ENCODE results near the gene HSPH1.

Gene HSPH1

DNA sequence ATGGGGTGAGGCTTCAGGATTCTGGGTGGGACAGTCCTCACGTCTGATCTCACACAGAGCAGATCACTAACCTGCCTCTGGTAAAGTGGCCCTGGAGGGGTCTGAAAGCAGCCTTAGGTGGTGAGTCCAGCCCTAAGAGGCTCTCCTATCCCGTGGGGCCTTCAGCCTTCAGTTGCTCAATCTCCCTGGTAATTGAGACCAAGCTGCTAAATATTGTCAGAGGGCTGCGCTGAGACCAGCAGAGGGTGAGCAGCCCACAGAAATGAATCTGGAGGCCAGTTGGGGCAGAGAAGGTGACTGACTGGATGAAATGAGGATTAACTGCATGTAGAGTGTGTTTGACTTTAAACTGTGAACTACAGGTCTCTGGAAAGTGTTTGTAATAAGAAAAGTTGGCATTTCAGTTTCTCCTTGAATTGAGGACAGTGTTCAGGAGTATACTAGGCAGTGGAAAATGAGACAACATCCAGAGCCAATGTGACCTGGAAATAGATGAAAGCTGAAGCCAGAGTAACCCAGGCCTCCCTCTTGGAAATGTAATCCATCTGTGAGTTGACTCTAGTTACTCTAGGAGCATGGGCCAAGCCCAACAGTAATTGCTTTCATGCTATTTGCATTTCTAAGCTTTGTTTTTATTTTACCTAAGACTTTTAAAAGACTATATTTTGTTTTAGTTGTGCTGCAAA, 14.3 kb upstream of the HSPH1 start:
- FAIRE-seq, result no peak

GRCh38 chr13:31174018-31174417, 12.3 kb upstream of the HSPH1 start:
- no peak for FAIRE-seq

- no peak for FAIRE-seq
These were observed 10.8 kb upstream of the HSPH1 start for GRCh38 chr13:31172535-31172934.

- no peak for FAIRE-seq
These were observed 10.3 kb upstream of the HSPH1 start for GRCh38 chr13:31172001-31172400.

GRCh38 chr13:31168736-31169135, 7.0 kb upstream of the HSPH1 start:
- FAIRE-seq, result no peak

DNA sequence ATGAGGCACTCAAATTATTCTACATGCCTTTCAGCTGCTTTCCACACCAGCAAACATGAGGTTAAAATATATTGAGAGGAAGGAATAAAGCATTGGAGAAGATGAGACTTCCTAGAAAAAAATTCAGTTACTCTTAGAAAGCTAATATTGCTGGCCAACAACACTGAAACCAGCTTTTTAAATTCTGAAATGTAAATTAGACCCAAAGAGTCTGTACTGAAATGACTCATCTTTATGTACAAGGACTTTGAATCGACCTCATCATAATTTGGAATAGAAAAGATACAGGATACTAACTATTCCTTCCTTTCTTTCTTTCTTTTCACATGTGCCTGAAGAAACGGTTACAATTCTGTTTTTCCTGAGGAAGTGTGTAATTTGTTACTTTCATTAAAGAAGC, 6.5 kb upstream of the HSPH1 start:
- FAIRE-seq, result no peak

GRCh38 chr13:31167490-31167889, 5.8 kb upstream of the HSPH1 start:
- no peak for FAIRE-seq

GRCh38 chr13:31166591-31166990, 4.9 kb upstream of the HSPH1 start:
- FAIRE-seq, result no peak

DNA sequence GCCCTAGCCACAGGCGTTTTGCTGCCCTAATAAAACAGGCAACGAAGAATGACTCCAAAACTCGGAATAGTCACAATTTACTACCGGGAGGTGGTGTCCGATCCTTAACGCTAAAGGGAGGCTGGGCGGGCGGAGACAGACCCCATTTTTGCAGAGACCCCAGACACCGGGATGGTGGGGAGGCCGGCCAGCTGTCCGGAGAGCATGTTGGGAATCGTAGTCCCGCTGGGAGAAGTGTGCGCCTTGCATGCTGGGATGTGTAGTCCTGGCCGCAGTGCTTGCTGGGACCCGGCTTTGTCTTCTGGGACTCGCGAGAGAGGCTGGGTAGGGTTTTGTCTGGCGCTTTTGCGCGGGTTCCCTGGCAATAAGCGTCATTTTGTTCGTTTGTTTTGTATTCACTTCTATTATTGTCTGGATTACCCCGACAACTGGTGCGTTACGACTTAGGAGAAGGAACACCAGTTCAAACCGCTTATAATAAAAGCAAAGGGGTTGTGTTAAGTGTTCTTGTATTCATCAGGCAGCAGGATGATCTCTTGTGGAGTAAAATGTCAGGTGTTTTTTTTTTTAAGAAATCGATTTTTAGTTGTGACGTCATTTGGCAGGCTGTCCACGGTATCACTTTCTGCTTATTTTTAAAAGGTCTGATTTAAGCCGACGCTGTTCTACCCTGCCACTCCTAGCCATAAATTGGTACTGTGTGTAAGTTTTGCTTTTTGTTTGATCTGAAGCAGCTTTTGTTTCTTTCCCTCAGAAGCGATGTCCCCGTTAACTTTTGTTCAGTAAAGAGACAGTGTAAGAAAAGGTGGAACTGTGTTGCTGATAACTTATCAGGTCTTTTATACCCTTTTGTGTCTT, 676 bp upstream of the HSPH1 start:
- peak; percentile 66 for FAIRE-seq

GRCh38 chr13:31160857-31161556, 697 bp downstream of the HSPH1 start:
- FAIRE-seq, result no peak

DNA sequence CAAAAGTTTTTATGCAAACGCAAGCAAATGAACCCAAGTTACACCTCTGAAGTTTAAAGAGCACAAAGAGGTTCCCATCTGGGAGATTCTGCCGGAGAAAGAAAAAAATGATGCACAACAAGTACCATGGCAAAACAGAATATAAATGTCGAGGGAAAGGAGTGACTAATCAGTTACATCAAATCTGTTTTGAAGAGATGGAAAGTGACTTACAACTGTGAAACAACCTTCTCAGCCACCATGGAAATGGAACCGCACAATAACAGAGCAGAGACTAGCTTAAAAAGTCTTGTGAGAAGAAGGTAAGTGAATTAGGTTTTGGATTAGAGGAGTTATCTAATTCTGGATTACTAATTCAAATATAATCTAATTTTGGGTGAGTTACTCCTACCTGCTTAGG, 2.4 kb downstream of the HSPH1 start:
- no peak for FAIRE-seq

DNA sequence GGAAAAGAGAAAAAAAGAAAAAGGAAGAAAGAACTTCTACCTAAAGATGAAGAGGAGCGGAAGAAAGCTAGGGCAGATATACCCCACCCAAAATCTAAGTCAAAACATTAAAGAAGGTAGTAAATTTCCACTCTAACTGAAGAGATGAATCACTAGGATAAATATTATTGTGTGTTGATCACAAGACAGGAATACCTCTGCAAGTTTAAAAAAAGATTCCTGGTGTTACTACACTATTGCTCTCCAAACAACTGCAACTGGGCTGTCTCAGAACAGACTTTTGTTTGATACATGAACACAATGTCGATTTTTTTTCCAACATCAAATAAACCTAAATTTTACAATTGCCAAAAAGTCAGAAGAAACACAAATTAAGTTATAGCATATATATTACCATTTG, 6.8 kb downstream of the HSPH1 start:
- FAIRE-seq, result no peak

- FAIRE-seq, result no peak
These were observed 9.9 kb downstream of the HSPH1 start for GRCh38 chr13:31151837-31152236.

- no peak for FAIRE-seq
These were observed 11.3 kb downstream of the HSPH1 start for GRCh38 chr13:31150315-31150985.

DNA sequence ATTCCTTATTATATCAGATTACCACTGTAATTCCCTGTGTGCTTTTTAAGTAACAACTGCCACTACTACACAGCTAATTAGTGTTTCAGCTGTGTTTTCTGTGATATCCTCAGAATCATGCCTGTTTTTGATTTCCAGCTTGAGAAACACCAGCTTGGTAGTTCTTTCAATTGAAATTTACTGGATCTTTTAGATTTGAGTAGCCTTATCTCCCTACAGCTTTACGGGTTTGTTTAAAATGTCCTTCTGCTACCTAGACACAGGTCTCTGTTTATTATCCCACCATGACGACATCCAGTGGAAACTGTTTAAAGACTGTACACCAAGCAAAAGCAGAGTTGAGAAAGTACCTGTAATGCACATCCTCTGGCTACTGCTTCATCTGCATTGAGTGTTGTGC, 12.1 kb downstream of the HSPH1 start:
- FAIRE-seq, result no peak

GRCh38 chr13:31145417-31145816, 16.3 kb downstream of the HSPH1 start:
- FAIRE-seq, result no peak

DNA sequence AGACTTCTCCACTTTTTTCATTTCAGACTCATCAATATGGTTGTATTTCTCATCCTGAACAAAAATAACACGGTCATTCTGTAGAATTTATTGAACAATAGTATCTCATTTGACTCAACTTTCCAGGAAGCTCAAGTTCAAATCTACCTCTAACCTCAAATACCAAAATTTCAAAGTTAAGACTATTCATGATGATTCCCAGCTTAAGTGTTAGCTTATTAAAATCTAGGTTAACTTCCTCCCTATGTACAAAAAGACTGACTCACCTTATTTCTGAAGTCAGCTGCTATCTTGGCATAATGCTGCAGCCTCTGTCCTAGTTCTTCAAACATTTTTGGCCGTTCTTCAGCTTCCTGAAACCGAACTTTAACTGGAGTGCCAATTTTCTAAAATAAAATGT, 23.2 kb downstream of the HSPH1 start:
- FAIRE-seq, result no peak

DNA sequence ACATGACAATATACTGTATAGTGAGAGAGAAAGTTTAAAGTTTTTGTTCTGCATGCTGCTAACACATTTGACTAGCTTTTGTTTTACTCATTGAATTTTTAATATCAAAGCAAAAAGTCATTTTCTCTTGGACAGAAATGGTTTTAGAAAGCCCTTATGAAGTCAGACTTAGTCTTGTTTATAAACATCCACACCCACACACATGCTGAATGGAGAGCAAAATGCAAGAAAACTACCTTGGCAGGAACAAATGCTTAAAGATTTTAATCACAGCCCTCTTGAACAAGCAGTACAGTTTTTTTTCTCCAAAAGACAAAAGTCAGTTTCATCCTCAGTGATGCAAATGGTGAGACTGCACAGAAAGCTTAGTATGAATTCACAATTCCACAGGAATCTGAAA, 25.0 kb downstream of the HSPH1 start:
- no peak for FAIRE-seq

DNA sequence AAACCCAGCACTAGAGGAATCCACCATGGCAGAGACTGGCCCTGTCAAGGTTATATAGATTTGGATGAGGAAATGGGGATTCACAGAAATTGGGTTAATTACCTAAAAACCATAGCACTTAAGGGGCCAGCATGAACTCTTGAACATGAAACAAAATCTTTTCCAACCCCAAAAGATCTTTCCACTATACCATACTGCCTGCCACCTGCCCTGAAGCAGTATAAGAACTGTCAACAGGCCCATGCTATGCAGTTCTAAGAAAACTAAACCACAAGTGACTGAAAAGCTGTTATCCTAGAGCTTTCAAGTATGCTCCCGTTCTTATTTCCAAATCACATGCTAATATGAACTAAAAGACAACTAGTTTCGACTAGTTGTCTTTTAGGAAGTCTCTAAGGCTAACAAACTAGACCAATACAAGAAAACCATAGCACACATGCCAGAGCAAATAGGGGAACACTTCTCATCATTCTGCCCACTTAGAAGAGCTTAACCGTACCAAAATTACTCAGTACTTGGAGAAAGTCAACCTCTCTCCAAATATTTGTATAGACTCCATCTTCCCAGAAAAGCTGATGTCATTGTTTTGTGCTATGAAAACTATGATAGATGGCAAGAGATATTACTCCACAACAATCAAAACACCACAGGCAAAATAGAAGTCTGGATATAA, 27.5 kb downstream of the HSPH1 start:
- no peak for FAIRE-seq

DNA sequence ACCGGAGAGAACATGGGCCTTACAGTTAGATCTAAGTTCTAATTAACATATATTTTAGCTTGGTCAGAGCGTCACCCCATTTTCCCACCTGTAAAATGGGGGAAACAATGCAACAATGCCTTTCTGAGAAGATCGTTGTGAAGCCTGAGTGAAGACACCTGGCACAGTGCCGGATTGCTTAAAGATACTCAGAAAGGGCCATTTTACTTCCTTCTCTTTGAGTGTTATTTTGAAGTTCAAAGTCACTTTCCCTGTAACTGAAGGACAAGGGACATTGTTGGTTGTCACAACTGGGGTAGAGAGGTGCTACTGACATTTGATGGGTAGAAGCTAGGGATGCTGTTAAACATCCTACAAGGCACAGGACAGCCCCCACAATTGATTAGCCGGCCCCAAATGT, 28.1 kb downstream of the HSPH1 start:
- FAIRE-seq, result no peak

GRCh38 chr13:31131470-31131961, 30.2 kb downstream of the HSPH1 start:
- no peak for FAIRE-seq

DNA sequence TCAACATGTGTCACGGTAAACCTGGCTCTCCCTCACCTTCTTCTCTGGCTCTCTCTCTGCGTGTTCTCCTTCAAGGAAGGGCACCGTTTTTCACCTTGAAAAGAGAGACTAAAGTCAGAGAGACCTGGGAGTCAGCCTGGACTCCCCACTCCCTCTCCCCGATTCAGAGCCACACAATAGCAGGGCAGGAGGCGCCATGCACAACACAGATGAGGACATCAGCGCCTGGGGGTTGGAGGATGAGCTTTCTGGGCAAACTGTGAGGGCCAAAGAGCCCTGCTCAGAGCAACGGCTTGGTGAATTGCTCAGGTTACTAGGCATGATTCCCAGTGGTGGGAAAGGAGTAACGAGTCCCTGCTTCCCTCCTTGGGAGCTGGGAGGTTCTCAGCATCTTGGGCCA, 32.3 kb downstream of the HSPH1 start:
- FAIRE-seq, result no peak

GRCh38 chr13:31124204-31124603, 37.5 kb downstream of the HSPH1 start:
- FAIRE-seq, result no peak
